ENCODE results near the gene ETNK2.

Gene ETNK2

DNA sequence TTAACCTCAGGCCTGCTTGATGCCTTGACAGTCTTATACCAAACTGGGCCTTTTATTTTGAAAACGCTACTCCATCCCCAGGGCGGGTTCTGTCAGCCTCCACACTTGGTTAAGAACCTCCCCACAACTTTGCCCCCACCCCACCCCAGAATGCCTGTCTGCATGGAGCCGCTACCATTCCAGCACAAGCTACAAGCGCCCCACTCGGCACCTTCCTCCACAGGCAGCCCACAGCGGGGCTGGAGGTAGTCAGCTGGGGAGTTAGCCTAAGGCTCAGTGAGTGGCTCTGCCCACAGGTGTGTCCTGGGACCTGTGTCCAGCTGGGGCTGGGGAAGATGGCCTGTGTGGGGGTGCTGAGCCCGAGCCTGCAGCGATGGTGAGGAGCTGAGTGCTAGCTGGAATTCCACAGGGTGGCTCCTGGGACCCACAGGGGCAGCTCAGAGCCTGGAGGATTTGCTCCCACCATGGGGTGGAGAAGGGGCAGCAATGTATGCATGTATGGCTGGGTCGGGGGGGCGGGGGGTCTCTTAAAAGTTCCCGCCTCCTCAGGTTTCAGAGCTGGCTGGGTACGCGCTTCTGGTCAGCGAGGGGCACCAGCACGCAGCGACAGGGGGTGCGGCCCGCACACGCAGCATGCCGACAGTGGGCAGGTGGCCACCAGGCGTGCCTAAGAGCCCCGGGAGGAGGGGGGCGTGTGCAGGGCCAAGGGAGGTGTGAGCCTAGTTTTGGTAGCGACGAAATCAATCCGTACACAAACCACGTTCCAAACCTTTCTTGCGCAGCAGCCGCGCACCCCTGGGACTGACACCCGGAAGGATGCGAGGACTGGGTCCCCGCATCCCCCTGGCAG lies 917 bp downstream of the ETNK2 start:
- H3K27me3 ChIP-seq (ENCODE audit: insufficient read depth, insufficient read length): no peaks in the 10 kb centered on the region
- no peaks in the 10 kb centered on the region for H3K9me3 ChIP-seq (ENCODE audit: insufficient read depth, low read length)
- H3K4me3 ChIP-seq (ENCODE audit: insufficient read length, low read depth): peak overlapping the region; percentile 73
- H3K36me3 ChIP-seq (ENCODE audit: insufficient read depth, insufficient read length, low read length): peaks cover 3% of the 10 kb centered on the region
- H3K4me1 ChIP-seq (ENCODE audit: insufficient read depth, insufficient read length): peaks cover 37% of the 10 kb centered on the region
- H3K9ac ChIP-seq (ENCODE audit: insufficient read length, low read depth): peak overlapping the region; percentile 88
- no peak for TF ChIP-seq SUZ12 (IDR thresholded peaks at IDR 0.05; ENCODE audit: extremely low read depth, insufficient read depth, insufficient read length)
- TF ChIP-seq ZNF274 (IDR thresholded peaks at IDR 0.05; ENCODE audit: low read depth, low read length): no peak
- TF ChIP-seq YY1 (IDR thresholded peaks at IDR 0.05; ENCODE audit: insufficient read depth, insufficient read length): no peak
- no peak for DNase-seq (ENCODE audit: low read depth, low spot score)

DNA sequence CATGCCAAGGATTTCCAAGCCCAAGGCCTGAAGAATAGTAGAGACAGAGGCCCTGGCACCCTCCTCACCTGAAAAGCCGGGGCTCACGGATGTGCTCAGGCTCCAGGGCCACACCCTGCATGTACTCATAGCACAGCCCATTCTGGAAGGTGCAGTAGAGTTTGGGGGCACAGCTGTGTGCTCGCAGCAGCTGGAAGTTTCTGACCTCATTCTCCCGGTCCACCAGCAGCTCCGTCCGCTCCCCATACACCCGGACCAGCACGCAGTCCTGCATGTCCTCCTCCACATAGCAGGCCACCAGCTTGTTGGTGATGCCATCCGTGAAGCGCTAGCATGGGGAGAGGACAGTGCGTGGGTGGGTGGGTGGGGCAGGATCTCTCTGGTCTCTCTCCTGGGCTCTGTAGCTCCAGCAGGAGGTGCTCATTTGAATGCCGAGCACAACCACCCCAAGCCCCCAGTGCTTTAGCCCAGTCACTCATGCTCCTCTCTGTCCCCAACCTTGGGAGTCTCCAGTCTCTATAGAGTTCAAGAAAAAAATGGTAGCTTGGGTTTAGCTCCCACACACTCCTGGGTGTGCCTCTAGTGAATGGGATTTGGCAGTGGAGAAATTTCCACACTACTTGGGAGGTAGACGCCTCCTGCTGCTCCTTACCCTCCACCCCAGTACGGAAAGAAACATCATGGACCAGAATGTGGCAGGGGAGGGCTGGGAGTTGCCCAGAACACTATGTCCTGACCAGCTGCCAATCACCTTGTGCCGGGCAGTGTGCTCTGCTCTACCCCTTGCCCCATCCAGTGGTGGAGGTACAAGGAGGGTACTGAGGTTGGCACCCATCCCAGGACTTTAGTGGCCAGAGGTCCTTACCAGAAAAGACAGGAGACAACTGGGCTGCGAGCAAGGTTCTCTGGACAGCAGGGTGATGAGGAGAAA lies 1.9 kb downstream of the ETNK2 start:
- peaks cover 13% of the 10 kb centered on the region for H3K36me3 ChIP-seq (ENCODE audit: insufficient read depth, insufficient read length, low read length)
- no peaks in the 10 kb centered on the region for H3K27me3 ChIP-seq (ENCODE audit: insufficient read depth, insufficient read length)
- no peaks in the 10 kb centered on the region for H3K9me3 ChIP-seq (ENCODE audit: insufficient read depth, low read length)
- TF ChIP-seq SUZ12 (IDR thresholded peaks at IDR 0.05; ENCODE audit: extremely low read depth, insufficient read depth, insufficient read length): no peak
- TF ChIP-seq YY1 (IDR thresholded peaks at IDR 0.05; ENCODE audit: insufficient read depth, insufficient read length): no peak
- no peak for TF ChIP-seq ZNF274 (IDR thresholded peaks at IDR 0.05; ENCODE audit: low read depth, low read length)
- H3K4me1 ChIP-seq (ENCODE audit: insufficient read depth, insufficient read length): peaks cover 37% of the 10 kb centered on the region
- DNase-seq (ENCODE audit: low read depth, low spot score): no peak
- H3K4me3 ChIP-seq (ENCODE audit: insufficient read length, low read depth): no peak overlapping the region
- peak overlapping the region; percentile 47 for H3K9ac ChIP-seq (ENCODE audit: insufficient read length, low read depth)

DNA sequence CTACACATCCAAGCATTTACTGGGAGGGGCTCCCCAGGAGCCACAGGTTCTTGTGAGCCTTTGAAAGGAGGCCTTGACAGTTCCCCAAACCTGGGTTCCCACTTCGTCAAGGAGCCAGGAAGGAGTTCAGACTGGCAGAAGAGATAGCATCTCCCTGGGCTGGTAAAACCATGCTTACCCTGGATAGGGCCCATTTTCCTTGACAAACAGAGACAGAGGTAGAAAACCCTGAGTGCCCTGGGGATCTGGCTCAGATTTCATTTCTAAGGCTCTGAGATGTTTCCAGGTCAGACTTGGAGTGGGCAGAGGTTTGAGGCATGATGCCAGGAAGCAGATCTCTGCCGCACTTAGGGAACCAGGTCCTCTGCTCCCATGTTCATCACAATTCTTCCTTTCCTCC lies 2.7 kb downstream of the ETNK2 start:
- no peak for DNase-seq (ENCODE audit: low read depth, low spot score)
- no peaks in the 10 kb centered on the region for H3K27me3 ChIP-seq (ENCODE audit: insufficient read depth, insufficient read length)
- H3K9me3 ChIP-seq (ENCODE audit: insufficient read depth, low read length): no peaks in the 10 kb centered on the region
- TF ChIP-seq YY1 (IDR thresholded peaks at IDR 0.05; ENCODE audit: insufficient read depth, insufficient read length) (no peak), SUZ12 (IDR thresholded peaks at IDR 0.05; ENCODE audit: extremely low read depth, insufficient read depth, insufficient read length) (no peak), ZNF274 (IDR thresholded peaks at IDR 0.05; ENCODE audit: low read depth, low read length) (no peak)
- no peak overlapping the region for H3K4me3 ChIP-seq (ENCODE audit: insufficient read length, low read depth)
- H3K4me1 ChIP-seq (ENCODE audit: insufficient read depth, insufficient read length): peaks cover 37% of the 10 kb centered on the region
- H3K9ac ChIP-seq (ENCODE audit: insufficient read length, low read depth): peak overlapping the region; percentile 26
- peaks cover 13% of the 10 kb centered on the region for H3K36me3 ChIP-seq (ENCODE audit: insufficient read depth, insufficient read length, low read length)

DNA sequence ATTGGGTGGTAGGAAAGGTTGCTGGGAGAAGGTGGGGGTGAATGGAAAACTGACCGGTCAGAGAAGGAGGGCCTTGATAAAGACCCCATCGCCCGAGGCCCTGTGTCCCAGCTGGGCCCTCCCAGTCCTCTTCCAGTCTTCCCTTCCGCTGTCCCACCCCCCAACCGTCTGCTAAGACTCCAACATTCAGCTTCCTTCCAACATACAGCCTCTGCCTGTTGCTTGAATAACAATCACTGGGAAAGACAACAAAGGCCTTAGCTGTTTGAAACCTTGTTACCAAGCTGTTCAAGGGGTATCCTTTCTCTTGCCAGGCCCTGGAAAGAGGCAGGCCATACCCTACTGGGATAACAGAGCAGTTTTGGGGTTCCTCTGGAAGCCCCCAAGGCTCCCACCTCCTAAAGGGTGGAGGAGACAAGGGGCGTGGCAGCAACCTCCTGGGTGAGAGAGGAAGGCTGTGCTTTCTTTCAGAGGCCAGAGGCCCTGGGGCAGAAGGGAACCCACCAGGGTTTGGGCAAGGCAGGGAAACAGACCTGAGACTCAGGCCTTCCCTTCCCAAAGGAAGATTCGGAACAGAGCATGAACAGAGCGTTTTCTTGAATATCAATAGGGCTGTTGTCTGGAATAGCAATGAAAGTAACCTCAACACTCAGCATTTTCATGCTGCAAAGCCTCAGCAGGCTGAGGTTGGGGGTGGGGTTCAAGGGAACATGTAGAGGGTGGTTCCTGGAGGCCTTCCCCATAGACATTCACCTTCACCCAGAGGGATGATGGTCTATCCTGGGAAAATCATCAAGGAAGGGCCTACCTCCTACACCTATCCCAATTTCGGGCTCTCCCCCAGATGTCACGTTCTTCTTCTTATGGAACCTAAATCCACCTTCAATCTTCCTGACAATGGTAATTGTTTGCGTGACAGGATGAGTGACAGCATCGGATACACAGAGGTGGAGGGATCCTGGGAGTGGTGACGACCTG lies 4.1 kb downstream of the ETNK2 start:
- DNase-seq (ENCODE audit: low read depth, low spot score): peak; percentile 89
- Histone ChIP-seq H3K4me3 (ENCODE audit: insufficient read length, low read depth) (peak overlapping the region; percentile 1), H3K36me3 (ENCODE audit: insufficient read depth, insufficient read length, low read length) (peaks cover 13% of the 10 kb centered on the region), H3K4me1 (ENCODE audit: insufficient read depth, insufficient read length) (peaks cover 35% of the 10 kb centered on the region), H3K9ac (ENCODE audit: insufficient read length, low read depth) (peak overlapping the region; percentile 26), H3K9me3 (ENCODE audit: insufficient read depth, low read length) (no peaks in the 10 kb centered on the region), H3K27me3 (ENCODE audit: insufficient read depth, insufficient read length) (no peaks in the 10 kb centered on the region)
- TF ChIP-seq YY1 (IDR thresholded peaks at IDR 0.05; ENCODE audit: insufficient read depth, insufficient read length): no peak
- TF ChIP-seq ZNF274 (IDR thresholded peaks at IDR 0.05; ENCODE audit: low read depth, low read length): no peak

DNA sequence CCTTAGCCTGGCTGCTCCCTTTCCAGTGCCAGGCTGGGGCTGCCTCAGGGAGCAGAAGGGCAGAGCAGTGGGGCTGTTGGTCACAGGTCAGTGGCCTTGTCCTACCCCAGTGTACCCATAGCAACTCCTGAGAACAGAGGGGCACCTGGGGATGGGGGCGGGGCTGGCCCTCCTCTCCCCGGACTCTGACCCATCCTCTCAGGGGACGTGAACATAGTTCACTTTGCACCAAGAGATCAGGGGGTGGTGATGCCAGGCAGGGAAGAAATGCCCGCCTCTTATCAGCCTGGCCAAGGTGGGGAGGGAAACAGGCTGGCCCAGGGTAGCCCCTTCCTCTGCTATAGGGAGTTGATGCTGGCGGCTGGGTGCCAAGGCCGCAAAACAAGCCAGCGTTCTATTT lies 4.9 kb downstream of the ETNK2 start:
- no peak for DNase-seq (ENCODE audit: low read depth, low spot score)
- no peaks in the 10 kb centered on the region for H3K27me3 ChIP-seq (ENCODE audit: insufficient read depth, insufficient read length)
- H3K4me3 ChIP-seq (ENCODE audit: insufficient read length, low read depth): peak overlapping the region; percentile 1
- H3K36me3 ChIP-seq (ENCODE audit: insufficient read depth, insufficient read length, low read length): peaks cover 16% of the 10 kb centered on the region
- no peaks in the 10 kb centered on the region for H3K9me3 ChIP-seq (ENCODE audit: insufficient read depth, low read length)
- H3K9ac ChIP-seq (ENCODE audit: insufficient read length, low read depth): no peak overlapping the region
- H3K4me1 ChIP-seq (ENCODE audit: insufficient read depth, insufficient read length): peaks cover 32% of the 10 kb centered on the region
- no peak for TF ChIP-seq ZNF274 (IDR thresholded peaks at IDR 0.05; ENCODE audit: low read depth, low read length)
- TF ChIP-seq SUZ12 (IDR thresholded peaks at IDR 0.05; ENCODE audit: extremely low read depth, insufficient read depth, insufficient read length): no peak
- TF ChIP-seq YY1 (IDR thresholded peaks at IDR 0.05; ENCODE audit: insufficient read depth, insufficient read length): no peak

DNA sequence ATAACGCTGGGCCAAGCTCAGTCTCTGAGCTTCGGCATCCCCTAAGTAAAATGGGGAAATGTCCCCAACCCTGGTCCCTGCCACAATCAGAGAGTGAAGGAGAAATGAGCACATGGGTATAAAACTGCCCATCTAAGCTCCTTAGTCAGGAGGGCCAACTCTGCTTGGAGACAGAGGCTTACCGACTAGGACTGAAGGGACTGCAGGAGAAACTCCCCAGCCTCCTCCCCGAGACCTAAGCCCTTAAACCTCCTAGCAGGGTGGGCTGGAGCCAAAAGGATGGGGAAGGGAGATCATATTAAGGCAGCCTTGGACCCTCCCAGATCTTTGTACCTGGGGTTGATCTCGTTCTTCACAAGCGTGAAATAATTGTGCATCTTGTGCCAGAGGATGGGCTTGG lies 5.5 kb downstream of the ETNK2 start:
- peaks cover 16% of the 10 kb centered on the region for H3K36me3 ChIP-seq (ENCODE audit: insufficient read depth, insufficient read length, low read length)
- DNase-seq (ENCODE audit: low read depth, low spot score): no peak
- TF ChIP-seq ZNF274 (IDR thresholded peaks at IDR 0.05; ENCODE audit: low read depth, low read length): no peak
- TF ChIP-seq YY1 (IDR thresholded peaks at IDR 0.05; ENCODE audit: insufficient read depth, insufficient read length): no peak
- TF ChIP-seq SUZ12 (IDR thresholded peaks at IDR 0.05; ENCODE audit: extremely low read depth, insufficient read depth, insufficient read length): no peak
- H3K9ac ChIP-seq (ENCODE audit: insufficient read length, low read depth): no peak overlapping the region
- H3K4me1 ChIP-seq (ENCODE audit: insufficient read depth, insufficient read length): peaks cover 35% of the 10 kb centered on the region
- H3K27me3 ChIP-seq (ENCODE audit: insufficient read depth, insufficient read length): no peaks in the 10 kb centered on the region
- H3K9me3 ChIP-seq (ENCODE audit: insufficient read depth, low read length): no peaks in the 10 kb centered on the region
- no peak overlapping the region for H3K4me3 ChIP-seq (ENCODE audit: insufficient read length, low read depth)

All from NT2/D1 (cell line).